Stimulated activated CD8-positive, alpha-beta memory T cell treated with anti-CD3 and anti-CD28 coated beads, Interleukin-7, amount 100 ng/mL, for 48 hours (primary cell): ENCODE data around the gene GFPT1.

Experiments used
- DNase-seq, 2 donors: peaks; one replicate each; pipeline ENCODE4 v3.0.0-alpha.2; 2020; ENCODE audit warnings: low read depth in 1 of 2; ENCODE audit errors: extremely low read depth in 1 of 2

Gene GFPT1

DNA sequence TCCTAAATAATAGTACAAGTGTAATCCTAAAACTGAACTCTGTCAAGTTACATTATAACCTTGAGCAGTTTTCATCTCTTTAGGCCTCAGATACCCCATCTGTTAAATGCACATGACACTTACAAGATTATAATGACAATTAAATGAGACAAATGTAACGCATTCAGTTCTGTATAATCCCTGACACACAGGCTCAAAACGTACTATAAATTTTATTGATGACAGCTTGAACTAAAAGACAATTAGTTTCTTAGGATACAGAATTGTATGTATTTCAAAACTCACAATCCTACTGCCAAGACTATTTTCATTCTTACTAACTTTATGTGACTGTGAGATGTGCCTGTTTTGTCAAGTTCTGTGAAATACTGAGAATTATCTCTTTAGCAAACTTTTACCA, 56.2 kb downstream of the GFPT1 start:
- no peak for DNase-seq

DNA sequence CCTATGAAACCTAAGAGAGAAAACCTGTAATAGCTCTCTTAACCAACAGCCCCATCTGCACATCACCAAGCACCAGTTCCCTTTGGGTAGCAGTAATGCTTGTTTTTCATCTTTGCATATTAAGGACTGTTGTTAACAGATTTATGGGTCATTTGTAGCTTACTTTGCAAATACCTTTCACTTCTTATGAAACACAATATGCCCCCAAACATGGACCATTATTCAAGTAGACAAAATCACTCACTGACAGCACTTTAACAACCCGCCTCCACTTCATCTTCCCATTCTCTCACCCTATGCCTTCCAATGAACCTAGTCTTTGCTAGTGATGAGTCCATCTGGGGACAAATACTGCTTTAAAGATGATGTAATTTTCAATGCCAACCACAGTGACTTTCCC, 64.4 kb downstream of the GFPT1 start:
- DNase-seq: no peak

DNA sequence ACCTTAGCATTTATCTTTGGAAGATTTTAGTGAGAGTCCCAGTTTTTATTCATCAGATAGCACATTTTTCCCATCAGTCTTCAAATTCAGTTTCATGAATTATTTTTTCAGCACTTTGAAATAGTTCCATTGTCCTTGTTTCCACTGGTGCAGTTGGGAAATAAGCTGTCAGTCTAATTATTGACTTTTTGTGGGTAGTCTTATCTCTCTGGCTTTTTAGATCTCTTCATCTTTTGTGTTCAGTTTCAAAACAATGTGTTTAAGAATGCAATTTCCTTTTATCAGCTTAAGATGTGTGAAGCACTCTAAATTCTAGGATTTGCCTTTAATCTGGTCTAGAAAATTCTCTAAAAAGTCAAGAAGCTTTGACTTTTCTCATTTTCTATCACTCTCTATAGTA, 70.5 kb downstream of the GFPT1 start:
- no peak for DNase-seq

DNA sequence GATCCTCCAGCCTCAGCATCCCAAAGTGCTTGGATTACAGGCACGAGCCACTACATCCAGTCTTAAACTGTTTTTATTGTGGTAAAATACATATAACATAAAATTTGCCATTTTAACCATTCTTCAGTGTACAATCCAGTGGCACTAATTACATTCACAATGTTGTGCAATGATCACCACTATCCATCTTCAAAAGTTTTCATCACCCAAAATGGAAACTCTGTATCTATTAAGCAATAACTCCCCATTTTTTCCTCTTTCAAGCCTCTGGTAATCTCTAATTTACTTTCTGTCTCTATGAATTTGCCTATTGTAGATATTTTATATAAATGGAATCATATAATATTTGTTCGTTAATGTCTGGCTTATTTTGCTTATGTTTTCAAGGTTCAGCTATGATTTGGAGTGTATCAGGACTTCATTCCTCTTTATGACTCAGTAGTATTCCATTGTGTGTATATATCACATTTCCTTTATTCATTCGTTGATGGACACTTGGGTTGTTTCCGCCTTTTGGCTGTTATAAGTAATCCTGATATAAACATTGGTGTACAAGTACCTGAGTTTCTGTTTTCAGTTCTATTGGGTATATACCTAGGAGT, 71.8 kb downstream of the GFPT1 start:
- DNase-seq: no peak

DNA sequence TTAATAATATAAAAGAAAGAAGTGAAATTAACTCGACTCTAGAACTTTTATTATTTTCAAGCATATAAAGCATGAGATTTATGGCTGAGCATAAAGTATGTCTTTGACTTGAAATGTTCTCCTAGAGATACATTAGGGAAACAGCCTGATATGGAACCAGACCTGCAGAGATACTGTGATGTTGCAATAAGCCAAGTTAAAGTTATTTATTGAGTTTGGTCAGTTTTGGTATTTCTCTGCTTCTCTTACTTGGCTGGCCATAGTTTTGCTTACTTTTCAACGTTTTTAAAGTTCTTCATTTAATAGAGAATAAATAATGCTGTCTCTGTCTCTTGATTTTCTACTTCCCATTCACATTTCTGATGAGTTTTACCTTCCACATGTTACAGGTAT, 76.0 kb downstream of the GFPT1 start:
- no peak for DNase-seq

DNA sequence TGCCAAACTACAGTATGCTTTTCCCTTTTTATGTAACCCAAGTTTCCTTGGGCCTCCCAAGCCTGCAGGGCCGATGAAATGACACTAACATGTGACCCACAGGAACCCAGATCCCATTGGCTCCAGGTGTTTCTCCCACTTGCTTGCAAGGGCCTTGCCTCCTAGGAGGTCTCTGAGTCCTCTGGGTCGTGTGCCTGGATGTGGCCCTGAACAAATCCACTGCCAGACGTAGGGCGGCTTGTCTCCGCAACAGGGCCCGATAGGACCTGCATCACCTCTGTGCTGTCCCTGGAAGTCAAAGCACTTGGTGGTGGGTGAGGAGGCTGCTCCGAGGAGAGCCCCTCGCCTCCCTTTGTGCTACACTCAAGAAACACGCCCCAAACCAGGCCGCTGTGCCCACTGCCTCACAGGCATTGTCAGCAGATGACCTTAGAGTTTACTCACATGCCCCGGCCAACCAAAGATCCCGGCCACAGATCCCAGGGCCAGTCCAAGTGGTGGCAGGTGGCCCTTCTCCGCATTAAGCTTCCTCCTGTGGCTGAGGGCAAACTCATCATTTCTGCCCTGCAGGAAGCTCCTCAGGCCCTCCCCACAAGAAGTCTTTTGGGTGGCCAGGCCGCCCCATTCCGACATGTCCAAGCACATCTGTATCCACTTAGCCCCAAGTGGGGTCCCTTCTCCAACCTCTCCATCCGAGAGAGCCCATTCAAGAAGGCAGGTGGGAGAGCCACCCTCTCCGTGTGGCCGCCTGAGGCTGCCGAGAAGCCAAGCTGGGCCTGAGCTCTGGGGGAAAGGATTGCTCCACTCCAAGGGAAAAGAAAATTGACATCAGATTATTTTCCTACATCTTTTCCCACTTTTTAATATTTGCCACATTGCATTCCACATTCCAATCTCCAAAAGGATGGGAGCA, 76.7 kb downstream of the GFPT1 start:
- DNase-seq: no peak

DNA sequence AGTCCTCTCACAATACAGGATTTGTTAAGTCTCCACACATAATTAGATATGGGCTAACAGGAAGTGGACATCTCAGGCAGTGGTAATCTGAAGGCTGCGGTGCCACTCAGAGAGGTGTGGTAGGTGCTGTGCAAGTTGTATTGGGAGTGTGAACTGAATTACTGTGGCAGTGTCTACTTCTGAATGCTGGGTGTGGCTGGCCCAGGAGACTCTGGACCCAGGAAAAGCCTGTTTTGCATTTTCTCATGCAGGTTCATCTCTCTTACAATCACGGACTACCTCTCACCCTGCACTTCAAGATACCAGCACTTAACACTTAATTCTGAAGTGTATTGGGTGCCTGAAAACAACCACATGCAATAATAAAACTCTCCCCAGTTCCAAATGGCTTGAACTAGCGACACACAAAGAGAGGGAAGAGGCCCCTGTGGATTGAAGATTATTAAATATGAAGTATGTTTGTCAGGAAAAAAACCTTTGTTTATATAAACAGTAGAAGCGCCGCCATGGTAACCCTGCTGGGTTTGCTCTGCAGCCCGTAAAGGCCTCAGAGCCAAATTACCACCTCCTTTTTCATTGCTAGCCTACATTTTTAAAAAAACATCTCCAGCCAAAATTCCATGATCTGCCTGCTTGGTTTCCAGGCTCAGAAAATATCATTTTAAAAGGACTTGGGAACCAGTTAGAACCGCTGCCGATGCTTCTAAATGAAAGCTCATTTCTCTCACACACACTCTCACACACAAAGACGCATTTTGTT, 77.5 kb downstream of the GFPT1 start:
- DNase-seq: no peak

DNA sequence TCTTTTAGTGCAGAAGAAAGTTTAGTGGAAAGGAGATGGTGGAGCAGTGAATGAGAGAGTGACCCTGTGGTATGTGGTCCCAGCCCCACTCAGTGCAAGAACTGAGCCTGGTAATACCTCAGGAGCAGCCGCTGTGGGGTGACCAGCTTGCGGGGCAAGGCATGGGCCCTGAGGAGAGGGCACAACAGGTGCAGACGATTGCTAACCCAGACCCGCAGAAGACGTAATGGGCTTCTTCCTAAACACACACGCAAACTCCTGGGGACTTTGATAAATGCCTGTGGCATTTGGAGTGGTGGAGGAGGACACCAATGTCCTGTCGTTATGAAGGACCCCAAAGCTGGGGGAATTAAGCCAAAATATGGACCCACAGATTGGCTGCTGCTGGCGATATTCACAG, 78.7 kb downstream of the GFPT1 start:
- no peak for DNase-seq

DNA sequence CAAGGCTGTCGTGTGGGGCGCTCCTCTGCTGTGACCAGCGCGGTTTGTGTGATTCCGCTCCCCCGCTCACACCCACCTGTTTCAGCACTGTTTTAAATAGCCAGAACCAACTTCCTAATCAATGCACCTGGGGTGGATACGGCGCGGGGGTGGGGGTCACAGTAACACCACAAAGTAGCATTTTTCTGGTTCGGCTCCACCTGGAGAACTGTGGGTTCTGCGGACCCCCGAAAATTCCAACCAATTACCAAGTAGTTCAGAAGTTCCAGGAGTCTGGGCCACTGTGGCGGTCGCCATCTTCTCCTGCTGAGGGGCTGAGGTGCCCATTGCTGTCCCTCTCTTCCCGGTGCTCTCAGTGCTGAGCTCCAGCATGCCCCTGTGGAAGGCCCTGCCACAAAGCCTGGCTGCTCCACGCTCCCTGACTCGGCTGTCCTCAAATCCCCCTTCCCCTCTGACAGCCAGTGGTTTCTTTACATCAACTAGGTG, 79.4 kb downstream of the GFPT1 start:
- DNase-seq: no peak

DNA sequence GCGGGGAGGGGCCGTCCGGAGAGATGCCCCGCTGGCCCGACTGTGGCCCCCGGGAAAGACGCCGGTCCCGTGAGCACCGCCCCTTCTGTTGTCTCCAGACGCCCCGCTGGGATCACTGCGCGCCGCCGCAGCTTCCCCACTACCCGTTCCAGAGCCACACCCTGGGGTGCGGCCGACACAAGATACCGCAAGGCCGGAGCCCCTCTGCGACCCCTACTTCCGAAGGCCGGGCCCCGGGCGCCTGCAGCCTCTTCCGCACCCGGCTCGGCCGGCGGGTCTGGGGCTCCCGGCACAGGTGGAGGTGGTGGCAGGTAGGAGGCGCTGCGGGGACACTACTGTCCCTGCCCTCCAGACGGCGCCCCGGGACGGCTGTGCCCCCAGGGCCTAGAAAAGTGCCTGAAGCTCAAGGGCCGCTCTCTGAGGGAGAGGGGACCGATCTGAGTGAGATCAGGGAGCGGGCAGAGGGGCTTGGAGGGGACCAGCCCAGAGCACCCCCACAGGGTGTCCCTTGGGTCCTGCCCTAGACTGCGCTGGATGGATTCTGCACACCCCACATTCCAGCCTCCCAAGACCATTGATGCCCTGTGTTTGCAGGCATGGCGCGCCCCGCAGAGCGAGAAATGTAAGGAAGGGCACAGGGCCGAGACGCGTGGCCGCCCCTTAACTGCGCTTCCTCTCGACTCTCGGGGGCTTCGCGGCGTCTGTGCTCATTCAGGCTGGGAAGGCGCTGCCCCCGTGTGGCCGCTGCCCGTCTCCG, 80.0 kb downstream of the GFPT1 start:
- peak; percentile 49 to 66 for DNase-seq

DNA sequence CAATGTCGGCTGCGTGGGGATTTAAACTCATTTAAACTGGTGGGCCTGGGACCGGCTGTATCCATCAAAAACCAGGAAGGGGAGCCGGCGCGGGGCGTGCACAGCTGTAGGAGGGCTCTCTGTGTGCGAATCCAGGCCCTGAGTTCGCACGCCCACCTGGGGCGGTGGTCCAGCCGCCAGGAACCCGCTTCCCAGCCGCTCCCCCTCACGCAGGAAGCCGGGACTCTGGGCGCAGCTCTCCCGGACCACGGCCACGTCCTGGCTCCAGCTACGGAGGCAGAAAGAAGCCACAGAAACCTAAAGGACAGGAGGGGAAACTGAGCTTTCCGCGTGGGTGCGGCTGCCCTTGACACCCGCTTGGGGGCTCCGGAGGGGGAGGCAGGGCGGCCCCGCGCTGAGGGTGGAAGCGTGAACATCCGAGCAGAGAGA, 80.6 kb downstream of the GFPT1 start:
- no peak for DNase-seq

DNA sequence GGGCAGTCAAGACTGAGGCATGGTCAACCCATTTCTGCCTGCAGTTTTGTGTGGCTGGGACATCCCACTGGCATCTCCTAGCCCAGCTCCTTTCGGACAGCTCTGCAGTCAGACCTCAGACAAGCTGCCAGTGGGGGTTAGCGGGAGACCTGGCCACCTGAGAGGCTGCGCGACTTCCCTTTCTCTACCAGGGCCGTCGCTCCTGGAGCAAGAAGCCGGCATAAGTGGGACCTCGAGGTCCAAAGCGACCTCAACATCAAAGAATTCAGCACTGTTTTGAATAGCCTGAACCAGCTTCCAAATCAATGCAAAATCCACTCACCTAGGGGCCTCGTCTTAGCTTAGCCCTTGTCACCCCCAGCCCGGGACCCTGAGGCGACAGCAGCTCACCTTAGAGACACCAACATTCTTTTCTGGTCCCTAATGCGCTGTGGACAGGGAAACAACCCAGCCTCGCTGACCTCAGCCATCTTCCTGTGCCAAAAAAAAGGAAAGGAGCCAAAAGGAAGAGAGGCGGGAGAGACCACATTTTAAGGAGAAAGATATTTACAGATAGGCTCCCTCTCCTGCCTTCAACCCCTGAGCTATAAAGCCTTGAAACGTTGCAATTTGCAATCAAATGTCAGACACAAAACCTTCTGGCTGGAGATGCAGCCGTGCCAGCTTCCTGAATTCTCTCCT, 81.2 kb downstream of the GFPT1 start:
- DNase-seq: no peak

DNA sequence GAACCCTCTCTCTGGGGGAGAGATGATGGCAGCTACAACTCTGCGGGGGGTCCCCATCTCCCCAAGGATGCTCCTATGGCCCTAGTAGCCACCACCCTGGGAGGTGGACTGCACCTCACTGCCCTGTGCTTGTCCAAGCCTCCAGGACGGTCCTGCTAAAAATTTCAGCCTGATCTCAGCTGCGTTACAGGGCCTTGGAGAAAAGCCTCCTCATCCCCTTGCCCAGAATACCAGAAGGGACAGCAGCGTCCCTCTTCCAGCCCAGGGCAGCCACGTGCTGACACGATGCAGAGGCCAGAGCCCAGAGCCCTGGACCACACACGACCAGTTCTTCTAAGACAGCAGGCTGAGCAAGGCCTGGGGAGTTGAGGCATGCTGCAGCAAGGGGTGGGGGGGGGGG, 81.9 kb downstream of the GFPT1 start:
- no peak for DNase-seq

DNA sequence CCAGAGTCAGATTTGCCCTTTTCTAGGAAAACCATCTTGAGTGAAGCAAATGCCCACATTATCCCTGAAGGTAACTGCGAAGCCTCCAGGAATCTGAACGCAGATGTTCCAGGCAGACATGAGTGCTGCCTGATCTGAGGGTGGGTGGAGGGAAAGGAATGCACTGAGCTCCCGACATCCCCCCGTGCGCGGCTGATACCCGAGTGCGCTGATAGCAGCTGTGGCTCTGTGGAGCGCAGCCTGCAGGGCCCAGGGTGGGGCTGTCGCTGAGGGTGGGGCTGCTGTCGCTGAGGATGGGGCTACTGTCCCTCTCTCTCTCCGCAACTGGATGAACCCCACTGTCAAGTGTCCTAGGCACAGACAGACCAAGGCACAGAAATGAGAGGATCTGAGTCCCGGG, 82.4 kb downstream of the GFPT1 start:
- DNase-seq: no peak

DNA sequence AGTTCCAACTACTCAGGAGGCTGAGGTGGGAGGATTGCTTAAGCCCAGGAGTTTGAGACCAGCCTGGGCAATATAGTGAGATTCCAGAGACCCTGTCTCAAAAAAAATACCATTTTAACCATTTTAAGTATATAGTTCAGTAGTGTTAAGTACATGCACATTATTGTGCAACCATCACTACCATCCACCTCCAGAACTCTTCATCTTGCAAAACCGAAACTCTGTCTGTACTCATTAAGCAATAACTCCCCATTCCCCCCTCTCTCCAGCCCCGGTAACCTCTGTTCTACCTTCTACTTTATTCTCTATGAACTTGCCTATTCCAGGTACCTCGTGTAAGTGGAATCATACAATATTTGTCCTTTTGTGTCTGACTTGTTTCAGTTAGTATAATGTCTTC, 86.4 kb downstream of the GFPT1 start:
- DNase-seq: no peak

DNA sequence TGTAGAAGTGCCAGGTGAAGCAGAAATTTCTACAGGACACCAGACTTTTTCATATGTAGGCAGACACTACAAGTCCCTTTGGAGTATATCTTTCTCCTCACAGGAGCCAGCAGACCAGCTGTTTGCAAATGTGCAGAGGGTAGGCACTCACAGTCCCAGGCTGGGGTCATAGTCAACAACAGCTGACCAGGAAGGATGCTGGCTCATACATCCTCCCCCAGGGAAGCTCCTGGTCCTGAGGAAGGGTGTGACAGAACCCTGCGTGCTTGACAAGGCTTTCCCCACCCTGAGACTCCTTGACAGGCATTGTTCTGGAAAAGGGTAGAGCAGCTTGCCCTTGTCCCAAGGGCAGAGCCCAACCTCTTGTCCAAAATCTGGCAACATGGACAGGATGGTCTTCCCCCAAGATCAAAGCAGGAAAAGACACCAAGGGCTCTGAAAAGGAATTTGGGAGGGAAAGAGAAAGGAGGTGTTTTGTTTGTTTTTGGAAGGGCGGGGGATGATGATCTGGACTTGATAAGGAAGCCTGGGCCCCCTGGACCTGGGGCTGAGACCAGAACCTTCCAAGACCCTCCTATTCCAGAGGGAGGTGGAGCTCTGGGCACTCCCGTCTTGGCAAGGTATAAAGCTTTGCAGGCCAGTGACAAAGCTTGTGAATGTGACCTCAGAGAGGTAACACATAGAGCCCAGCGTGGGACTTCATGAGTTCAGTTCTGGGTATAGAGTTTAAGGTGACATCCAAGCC, 87.1 kb downstream of the GFPT1 start:
- no peak for DNase-seq

DNA sequence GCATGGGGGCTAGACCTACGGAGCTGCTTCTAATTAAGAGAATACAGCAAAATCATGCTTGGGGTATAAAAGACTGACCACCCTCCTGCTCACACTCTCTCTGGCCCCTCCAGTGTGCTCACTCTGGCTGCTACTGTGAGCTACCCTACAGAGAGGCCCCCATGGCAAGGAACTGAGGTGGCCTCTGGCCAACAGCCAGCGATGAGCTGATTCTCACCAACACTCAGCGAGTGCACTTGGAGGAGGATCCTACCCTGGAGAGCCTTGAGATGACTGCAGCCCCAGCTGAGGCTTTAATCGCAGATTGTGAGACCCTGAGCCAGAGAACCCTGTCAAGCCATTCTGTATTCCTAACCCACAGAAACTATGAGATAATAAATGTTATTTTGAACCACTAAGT, 88.2 kb downstream of the GFPT1 start:
- no peak for DNase-seq

DNA sequence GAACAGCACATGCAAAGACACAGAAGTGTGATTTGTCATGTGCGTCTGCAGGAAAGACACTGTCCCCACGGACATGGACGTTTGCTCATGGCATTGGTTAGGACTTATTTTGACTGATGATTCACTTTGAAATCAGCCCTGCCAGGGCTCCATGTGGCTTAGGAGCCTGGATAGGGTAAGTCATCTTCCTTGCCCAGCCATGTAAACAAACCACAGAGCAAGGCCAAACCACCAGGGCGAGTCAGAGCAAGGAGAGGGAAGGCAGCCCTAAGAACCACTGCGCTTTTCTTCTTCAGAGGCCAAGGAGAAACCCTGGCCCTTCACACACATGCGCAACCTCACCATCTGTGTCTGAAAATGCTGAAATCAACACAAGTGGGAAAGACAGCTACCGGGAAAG, 88.8 kb downstream of the GFPT1 start:
- DNase-seq: no peak

DNA sequence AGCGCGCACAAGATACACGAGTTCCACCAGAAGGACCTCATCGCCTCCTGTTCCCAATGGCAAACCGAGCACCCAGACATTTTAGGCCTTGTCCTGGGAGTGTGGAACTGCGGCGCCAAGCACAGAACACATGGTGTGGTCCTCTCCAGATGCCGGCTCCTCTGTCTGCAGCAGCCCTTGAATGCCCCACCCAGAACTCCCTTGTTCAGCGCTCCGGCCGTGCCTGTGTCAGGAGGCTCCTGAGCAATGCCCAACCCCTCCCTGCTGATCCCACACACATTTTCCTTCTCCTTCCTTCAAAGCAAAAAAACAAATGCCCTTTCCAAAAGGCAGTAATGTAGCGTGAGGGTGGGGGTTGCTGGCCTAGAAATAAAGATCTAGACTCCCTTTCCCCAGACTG, 89.8 kb downstream of the GFPT1 start:
- no peak for DNase-seq

DNA sequence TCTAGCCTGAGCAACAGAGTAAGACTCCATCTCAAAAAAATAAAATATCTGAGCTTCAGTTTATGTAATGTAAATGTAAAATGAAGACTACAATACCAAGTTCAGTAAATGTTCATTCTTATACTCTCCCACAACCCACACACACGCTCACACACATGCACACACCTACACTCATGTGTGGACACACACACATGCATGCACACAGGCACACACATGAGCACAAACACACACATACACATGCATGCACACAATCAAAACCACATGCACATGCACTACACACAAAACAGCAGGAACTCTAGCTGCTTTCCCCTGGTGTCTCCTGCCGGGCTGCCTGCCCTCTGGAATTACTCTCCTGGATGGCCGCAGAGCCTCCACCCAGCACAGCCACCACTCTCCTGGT, 90.6 kb downstream of the GFPT1 start:
- no peak for DNase-seq
